ENCODE results near the gene COL6A3.

COL6A3 gene

GRCh38 chr2:237345891-237346640 is 67.9 kb downstream of the COL6A3 start:
- no peak for DNase-seq

- no peak for DNase-seq
Observed at GRCh38 chr2:237345411-237345810, 68.6 kb downstream of the COL6A3 start.

- DNase-seq, result no peak
Observed at GRCh38 chr2:237344942-237345341, 69.0 kb downstream of the COL6A3 start.

- DNase-seq, result no peak
Observed at GRCh38 chr2:237343993-237344392, 70.0 kb downstream of the COL6A3 start.

GRCh38 chr2:237341872-237342271 is 72.1 kb downstream of the COL6A3 start:
- DNase-seq, result no peak

- DNase-seq, result no peak
Observed at GRCh38 chr2:237337586-237337985, 76.4 kb downstream of the COL6A3 start.

GRCh38 chr2:237336131-237336530 is 77.8 kb downstream of the COL6A3 start:
- DNase-seq, result no peak

- DNase-seq, result no peak
Observed at GRCh38 chr2:237333748-237334147, 80.2 kb downstream of the COL6A3 start.

- no peak for DNase-seq
Observed at GRCh38 chr2:237330541-237330940, 83.4 kb downstream of the COL6A3 start.

- DNase-seq, result no peak
Observed at GRCh38 chr2:237327175-237327950, 86.6 kb downstream of the COL6A3 start.

- no peak for DNase-seq
Observed at GRCh38 chr2:237326266-237327171, 87.4 kb downstream of the COL6A3 start.

GRCh38 chr2:237324837-237325236 is 89.1 kb downstream of the COL6A3 start:
- no peak for DNase-seq

- DNase-seq, result no peak
Observed at GRCh38 chr2:237324405-237324831, 89.5 kb downstream of the COL6A3 start.

- DNase-seq, result no peak
Observed at GRCh38 chr2:237323656-237324055, 90.3 kb downstream of the COL6A3 start.

- no peak for DNase-seq
Observed at GRCh38 chr2:237322564-237322963, 91.4 kb downstream of the COL6A3 start.

GRCh38 chr2:237321746-237322145 is 92.2 kb downstream of the COL6A3 start:
- no peak for DNase-seq

GRCh38 chr2:237320801-237321560 is 93.0 kb downstream of the COL6A3 start:
- no peak for DNase-seq

GRCh38 chr2:237319887-237320286 is 94.1 kb downstream of the COL6A3 start:
- no peak for DNase-seq

- no peak for DNase-seq
Observed at GRCh38 chr2:237319086-237319820, 94.7 kb downstream of the COL6A3 start.

- no peak for DNase-seq
Observed at GRCh38 chr2:237316339-237316738, 97.6 kb downstream of the COL6A3 start.

- DNase-seq, result no peak
Observed at GRCh38 chr2:237315829-237316225, 98.1 kb downstream of the COL6A3 start.
